HG03439 (cell line): ENCODE measurements around the gene SCO2.

Experiments used
- ATAC-seq: cut with Tn5 transposase; IDR thresholded peaks from one replicate; pipeline ENCODE4 v1.9.1; 2021; ENCODE audit warnings: mild to moderate bottlenecking, moderate library complexity; ENCODE audit not compliant: unreplicated experiment

Gene SCO2

DNA sequence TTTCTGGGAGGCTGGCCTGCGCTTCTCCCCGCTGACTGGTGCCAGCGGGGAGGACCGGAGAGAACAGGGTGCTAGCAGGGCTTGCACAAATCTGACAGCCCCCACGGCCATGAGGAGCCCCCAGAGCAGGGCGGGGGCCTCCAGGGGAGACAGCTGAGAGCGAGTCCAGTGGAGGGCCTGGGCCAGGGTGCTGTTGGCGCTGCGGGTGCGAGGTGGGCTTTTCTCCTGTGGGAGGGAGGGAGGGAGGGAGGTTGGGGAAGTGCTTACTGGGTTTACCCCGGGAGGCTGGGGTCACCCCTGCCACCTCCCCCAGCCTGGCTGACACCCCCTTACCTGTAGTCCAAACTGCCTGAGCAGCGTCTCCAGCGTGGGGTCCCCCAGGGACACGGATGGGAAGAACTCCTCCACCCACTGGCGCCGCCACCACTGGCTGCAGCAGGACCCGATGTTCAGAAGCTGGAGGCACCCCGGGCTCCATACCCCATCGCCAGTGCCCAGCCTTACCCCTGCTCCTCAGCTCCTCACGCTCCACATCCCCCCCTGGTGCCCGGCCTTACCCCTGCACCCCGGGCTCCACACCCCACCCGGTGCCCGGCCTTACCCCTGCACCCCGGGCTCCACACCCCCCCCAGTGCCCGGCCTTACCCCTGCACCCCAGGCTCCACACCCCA is 21.8 kb downstream of the SCO2 start:
- no peak for ATAC-seq

DNA sequence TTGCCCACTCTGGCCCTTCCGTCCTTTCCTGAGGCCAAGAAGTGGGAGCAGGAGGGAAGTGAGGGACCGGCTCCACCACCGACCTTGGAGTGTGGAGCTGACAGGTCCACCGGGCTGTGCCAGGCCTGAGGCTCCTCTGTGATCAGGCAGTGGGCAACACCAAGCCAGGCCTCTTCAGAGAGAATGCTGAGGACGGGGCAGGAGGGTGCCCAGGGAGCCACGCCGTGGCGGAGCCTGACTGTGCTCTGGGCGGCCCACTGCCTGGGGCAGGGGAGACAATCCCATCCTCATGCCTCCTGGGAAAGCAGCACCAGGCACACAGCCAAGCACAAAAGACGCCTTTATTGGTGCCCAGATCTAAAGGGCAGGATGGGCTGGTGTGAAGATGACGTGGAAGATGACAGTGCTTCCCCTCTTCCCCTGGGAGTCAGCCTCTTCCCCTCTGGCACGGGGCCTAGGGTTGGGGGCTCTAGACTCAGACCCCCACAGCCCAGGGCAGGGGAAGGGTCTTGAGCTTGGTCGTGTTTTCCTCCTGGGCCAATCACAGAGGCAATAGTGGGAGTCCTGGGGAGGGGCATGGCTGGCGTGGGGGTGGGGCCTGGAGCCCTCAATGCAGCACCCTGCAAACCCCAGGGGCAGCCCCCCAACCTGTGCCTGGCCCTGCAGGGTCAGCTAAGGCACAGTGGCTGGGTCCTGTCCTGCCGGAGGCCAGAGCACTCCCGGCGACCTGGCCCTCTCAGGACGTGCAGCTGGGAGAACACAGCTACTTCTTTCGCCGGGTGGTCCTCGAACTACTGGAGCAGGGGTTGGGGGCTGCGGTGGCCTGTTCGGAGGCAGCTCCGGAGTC is 22.5 kb downstream of the SCO2 start:
- no peak for ATAC-seq

DNA sequence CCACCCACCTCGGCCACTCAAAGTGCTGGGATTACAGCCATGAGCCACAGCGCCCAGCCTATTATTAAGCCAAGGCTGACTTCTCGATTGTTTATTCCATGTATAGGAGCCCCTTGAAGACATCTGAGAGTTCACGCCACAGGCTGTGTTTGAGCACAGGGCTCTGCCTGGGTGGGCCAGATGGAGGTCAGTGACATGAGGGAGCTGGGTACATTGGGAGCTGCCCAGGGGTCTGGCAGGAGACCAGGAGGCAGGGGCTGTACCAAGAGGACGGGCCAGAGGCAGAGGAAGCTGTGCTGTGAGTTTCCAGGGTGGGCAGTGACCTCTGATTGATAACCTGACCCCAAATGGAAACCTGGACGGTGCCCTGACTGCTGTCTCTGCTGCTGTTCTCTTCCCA is 23.3 kb downstream of the SCO2 start:
- ATAC-seq, result no peak

DNA sequence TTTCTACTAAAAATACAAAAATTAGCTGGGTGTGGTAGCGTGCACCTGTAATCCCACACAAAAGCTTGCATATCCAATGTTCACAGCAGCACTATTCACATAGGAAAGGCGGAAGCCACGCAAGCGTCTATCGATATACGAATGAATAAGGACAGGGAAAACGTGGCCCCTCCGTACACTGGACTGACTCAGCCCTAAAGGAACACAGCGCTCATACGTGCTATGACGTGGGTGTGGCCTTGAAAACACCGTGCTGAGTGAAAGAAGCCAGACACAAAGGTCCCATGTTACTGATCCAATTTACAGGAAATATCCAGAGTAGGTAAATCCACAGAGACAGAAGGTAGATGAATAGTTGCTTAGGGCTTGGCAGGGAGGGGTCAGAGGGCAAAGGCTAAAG is 24.9 kb downstream of the SCO2 start:
- no peak for ATAC-seq

DNA sequence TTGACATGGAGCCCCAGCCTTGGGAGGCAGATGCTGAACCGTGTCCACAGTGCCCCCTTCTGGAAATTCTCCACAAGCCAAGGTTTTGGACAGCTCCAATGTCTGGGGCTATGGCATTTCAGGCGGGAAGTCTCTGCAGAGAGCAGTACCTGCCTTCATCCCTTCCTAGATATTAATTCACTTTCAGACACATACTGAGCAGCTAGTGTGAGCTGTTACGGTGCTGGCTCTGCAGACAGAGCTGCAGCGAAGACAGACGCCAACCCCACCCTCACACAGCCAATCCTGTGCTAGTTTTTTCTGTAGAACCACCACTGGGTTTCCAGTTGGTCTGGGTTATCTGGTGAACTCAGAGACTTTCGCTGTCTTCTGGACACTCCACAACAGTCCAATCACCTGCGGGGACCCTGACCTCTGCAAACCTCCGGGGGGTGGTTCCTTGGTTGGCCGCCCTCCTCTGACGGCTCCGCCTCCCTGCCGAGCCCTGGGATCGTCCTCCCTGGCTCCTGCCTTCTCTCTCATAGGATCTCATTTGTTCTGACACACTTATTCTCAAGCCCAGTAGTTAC is 27.0 kb downstream of the SCO2 start:
- ATAC-seq, result no peak

DNA sequence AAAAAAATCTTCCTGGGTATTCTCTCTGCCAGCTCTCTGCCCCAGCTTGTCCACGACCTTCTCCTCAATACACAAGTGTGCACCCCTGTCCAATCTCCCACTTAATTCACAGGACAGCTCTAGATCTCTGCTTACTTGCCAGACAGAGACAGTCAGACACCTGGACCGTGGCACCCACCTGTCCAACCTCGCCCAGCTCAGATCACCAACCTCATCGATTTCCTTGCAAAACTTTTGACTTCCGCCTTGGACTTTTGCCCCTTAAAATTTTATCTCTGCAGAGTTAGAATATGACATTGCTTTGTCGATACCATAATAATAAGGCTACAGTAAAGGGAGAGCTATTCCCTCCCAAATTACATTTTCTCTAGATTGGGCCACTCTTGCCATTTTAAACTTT is 28.3 kb downstream of the SCO2 start:
- ATAC-seq, result no peak

DNA sequence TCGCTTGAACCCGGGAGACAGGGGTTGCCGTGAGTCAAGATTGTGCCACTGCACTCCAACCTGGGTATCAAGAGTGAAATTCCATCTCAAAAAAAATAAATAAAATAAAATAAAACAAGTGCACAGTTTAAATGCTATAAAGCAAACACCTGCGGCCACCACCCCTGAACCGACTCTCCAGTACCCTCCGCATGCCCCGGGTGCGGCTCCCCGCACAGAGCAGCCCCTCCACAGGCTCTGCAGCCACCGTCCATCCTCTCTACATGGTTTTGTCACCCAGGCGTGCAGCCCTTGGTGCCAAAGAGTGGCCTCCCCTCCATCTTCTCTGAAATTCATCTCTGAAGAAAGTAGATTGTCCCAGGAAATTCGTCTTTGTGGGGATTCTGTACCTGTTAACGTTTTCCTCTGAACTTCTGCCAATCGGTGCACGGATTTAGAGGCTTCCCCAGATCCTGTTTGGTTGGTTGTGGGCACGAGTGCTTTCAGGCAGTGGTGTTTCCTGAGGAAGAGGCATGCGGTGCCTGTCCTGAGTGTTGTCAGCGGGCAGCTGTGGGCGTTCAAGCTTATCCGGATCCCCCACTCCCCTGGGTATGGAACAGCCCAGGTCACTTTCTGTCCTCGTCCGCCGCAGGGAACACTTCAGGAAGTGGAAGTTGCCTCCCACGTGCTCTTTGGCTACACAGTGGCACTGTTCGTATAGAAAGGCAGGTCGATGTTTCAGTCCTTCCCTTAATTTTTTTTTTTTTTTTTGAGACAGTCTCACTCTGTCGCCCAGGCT is 34.7 kb downstream of the SCO2 start:
- no peak for ATAC-seq

DNA sequence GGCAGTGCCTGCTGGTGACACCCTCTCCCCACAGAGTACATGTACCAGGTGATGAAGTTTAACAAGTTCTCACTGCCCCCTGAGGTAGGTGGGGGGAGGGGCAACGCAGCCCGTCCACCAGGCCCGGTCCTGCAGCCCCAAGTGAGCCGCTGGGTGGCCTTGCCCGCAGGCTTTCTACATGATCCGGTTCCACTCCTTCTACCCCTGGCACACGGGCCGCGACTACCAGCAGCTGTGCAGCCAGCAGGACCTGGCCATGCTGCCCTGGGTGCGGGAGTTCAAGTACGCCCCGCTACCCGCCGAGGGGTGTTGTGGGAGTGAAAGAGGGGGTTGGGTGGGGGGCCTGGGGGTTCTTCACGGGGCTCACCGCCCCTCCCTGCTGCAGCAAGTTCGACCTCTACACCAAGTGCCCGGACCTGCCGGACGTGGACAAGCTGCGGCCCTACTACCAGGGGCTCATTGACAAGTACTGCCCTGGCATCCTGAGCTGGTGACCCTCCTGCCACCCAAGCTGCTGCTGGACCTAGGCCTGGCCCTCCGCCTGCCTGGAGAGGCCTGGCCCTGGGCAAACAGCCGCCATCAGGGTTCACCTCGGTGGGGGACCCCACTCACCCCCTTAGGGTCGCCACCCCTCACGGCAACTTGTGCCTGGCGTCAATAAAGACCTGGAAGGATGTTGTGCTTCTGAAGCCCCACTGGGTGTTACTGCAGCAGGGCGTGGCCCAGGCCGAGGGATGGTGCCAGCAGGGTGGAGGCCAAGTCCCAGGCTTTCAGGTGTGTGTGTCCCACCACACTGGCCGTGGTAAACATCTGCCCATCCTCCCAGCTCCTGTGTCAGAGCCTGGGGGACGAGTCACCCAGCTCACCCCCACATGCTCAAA is 35.8 kb downstream of the SCO2 start:
- no peak for ATAC-seq

DNA sequence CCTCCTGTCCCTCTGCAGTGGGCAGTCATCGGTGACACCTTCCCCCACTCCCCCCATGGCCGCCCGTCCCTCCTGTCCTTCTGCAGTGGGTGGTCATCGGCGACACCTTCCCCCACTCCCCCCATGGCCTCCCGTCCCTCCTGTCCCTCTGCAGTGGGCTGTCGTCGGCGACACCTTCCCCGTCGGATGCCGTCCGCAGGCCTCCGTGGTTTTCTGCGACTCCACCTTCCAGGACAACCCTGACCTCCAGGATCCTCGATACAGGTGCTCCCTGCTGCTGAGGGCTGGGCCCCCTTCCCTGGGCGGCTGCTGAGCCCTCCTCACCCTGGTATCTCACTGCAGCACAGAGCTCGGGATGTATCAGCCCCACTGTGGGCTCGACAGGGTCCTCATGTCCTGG is 36.5 kb downstream of the SCO2 start:
- ATAC-seq, result no peak

DNA sequence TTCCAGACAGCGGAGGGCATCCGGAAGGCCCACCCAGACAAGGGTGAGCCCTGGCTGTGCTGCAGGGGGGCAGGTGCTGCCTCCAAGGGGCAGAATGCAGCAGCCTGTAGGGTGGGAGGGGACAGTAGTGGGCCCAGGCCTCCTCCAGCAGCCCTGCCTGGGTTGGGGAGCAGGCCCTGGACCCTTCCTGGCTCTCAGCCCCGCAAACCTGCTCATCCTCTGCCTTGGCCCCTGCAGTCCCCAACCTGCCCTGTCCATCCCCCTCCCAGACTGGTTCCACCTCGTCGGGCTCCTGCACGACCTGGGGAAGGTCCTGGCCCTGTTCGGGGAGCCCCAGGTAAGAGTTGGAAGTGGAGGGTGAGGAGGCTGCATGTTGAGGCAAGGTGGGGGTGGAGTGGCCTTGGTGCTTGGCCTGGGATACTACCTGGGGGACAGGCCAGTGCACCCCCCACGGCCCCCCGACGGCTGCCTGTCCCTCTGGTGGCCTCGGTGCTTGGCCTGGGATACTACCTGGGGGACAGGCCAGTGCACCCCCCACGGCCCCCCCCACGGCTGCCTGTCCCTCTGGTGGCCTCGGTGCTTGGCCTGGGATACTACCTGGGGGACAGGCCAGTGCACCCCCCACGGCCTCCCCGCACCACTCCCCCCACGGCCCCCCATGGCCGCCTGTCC is 37.3 kb downstream of the SCO2 start:
- no peak for ATAC-seq

DNA sequence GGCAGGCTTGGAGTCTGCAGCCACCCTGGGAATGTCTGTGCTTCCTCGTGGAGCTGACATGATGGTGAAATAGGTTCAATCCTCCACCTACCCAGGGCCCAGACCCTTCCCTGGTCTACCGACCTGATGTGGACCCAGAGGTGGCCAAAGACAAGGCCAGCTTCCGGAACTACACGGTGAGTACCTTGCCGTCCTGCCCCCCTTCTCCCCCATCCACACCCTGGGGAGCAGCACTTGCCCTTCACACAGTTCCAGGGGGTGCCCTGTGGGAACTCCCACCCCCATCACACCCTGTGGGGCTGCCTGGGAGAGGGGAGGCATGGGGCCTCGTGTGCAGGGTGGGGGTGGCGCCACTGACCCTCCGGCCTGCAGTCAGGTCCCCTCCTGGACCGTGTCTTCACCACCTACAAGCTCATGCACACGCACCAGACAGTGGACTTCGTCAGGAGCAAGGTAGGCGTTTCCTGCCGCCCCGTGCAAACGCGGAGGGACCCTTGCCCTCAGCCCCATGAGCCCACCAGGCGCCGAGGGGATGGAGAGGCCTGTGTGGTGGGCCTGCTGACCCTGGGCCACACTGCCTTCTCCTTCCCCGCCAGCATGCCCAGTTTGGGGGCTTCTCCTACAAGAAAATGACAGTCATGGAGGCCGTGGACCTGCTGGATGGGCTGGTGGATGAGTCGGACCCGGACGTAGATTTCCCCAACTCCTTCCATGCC is 38.0 kb downstream of the SCO2 start:
- no peak for ATAC-seq

DNA sequence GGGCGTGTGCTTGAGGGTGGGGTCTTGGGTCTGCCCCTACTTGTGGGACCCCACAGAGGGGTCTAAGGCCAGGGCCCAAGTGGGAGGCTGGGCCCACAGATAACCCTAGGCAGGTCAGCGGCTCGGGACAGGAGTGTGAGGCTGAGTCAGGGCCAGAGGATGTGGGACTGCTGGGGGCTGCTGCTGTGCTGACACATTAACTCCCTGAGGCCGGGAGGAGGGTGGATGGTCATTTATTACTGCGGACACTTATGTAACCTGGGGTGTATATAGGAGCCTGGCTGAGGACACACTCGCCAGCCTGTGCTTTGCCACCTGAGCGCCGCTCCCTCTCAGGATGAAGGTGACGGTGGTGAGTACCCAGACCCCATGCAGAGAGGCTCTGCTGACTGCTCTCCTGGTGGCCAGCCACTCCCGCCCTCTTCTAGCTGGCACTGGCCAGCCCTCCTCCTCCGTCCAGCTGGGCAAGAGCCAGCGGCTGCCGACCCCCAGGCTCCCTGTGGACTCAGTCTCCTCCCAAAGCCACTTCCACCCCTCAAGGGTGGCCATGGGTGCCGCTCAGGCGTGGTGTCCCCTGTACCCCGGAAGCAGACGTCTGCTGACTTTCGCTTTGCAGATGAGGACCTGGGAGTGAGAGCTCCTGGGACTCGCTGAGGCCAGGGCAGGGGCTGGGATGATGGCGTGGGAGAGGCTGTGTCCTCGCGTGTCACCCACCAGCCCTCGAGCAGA is 38.7 kb downstream of the SCO2 start, which contains the start of gene MIOX:
Gene MIOX, plus strand, starts transcription at position 299 of the 729 bp plus-strand sequence. Its CDS starts 39 bp downstream, at position 338.
- ATAC-seq, result no peak

DNA sequence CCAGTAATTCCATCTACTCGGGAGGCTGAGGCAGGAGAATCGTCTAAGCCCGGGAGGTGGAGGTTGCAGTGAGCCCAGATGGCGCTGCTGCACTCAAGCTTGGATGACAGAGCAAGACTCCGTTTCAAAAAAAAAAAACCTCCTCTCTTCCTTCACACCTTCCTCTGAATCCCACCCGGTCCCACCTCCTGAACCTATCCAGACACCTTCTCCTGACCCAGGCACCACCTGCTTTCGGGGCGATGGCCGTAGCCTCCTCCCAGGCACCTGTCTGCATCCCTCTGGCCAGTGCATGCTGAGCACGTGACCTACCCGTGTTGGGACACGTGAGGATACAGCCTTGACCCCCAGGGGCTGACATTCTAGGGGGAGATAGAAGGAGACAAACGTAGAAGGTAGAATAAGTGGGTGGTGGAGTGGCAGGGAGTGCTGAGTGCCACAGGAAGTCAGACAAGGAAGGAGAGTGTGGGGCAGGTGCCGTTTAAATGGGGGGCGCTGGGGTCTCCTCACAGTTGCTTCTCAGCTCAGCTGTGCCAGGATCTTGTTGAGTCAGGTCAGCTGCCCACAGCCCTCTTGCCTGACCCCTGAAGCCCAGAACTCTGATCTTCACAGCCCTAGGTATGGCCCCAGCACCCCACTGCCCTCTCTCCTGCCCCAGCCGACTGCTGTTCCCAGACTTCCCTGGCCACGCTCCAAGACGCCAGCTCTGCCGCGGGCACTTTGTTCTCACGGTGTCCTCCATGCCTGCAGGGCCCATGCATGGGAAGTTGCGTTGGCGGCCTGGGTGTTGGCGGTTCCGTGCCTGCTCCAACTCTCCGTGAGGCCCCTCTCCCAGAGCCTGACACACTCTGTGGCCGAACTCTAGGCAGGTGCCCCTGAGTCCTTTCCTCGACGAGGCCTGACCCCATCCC is 39.9 kb downstream of the SCO2 start:
- no peak for ATAC-seq

DNA sequence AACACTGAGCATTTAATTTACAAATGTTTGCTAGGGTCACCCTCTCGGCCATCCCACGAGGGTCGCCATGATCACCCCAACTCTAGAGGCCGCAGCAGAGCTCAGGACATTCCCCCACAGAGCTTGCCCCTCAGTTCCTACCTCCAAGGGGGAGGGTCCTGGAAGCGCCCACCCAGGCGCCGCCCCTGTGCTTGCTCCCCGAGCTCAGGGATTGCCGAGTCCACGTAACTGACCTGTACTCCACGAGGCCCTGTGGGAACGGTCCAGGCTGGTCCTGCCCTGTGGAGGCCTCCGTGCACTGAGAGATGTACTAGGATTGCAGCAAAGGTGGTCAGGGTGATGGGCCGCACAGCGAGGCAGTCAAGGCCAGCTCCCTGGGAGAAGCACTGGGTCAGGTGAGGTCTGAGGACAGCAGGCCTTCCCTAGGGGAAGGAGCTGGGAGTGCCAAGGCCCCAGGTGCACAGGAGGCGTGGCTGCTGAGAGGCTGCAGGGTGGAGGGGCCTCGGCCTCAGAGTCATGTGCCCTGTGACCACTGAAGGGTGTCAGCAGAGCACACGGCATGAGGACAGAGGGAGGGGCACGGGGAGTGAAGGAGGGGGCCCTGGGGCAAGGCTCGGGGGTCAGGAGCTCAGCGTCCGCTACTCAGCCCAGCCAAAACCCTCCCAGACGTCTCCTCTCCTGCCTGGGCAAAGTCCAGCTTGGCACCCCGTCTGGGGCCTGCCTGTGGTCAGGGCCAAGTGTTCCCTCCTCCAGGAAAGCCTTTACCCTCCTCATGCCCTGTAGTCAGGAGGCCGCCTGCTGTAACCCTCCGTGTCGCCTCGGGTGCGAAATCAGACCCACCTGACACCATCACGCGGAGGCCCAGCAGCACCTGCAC is 41.2 kb downstream of the SCO2 start:
- ATAC-seq, result no peak

DNA sequence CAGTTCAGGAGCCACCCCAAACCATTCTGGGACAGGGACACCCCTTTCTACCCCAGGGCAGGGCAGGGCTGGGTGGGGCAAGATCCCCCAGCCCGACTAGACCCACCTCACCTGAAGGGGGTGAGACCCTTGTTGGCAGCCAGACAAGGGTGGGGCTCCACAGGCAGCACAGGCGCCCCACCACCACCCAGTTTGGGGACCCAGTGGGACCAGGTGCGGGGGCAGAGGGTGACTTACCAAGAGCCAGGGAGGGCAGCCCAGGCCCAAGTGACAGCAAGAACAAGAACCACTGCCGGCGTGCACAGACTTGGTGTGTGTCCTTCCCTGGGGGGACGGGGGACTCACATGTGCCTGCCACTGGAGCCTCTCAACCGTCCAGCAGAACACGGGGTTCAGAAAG is 41.8 kb downstream of the SCO2 start:
- ATAC-seq, result no peak

DNA sequence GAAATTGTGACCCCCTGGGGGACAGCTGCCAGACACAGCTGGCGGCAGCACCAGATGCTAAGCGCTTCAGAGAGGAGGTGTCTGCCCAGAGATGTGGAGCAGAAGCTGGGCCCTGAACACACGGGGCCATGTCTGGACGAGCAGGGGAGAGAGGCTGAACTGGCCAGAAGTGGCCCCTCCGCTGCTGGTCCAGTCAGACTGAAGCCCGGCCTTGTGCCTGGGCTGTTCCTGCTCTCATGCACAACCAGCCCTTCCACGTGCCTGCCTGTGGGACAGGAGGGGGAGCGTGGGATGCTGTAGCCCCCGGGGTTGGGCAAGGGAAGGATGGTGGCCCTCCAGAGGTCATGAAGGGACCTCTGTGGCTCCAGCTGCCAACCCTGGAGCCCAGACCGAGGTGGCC is 42.3 kb downstream of the SCO2 start:
- ATAC-seq, result no peak
